Mesendoderm (in vitro differentiated cells): ENCODE data around the gene DERL3.

ENCODE experiments used
- DNase-seq: peaks from one replicate; pipeline ENCODE4 v3.0.0; 2013
- H2AK5ac ChIP-seq: 2 replicates; pipeline ENCODE4 v1.6.1; 2013; ENCODE audit warnings: low read length, inconsistent platforms
- H2BK120ac ChIP-seq: 2 replicates; pipeline ENCODE4 v1.6.1; 2013; ENCODE audit warnings: low read depth, mild to moderate bottlenecking, low read length, moderate library complexity, mixed read lengths
- H2BK15ac ChIP-seq: replicated peaks from 2 replicates; pipeline ENCODE4 v1.6.1; 2013; ENCODE audit warnings: low read depth, mild to moderate bottlenecking, moderate library complexity
- H2BK5ac ChIP-seq: 2 replicates; pipeline ENCODE4 v1.6.1; 2013; ENCODE audit warnings: low read length, inconsistent platforms
- H3K18ac ChIP-seq: 2 replicates; pipeline ENCODE4 v1.6.1; 2013; ENCODE audit warnings: mild to moderate bottlenecking, low read length, mixed read lengths
- H3K23ac ChIP-seq: one replicate; pipeline ENCODE4 v1.6.1; 2013; ENCODE audit warnings: low read length
- H3K27ac ChIP-seq: 2 replicates; pipeline ENCODE4 v1.5.1; 2013; ENCODE audit warnings: low read depth, mild to moderate bottlenecking, inconsistent platforms, low read length, moderate library complexity
- H3K27me3 ChIP-seq: 2 replicates; pipeline ENCODE4 v1.6.1; 2013; ENCODE audit warnings: low read length, control low read depth, mild to moderate bottlenecking, inconsistent platforms; ENCODE audit not compliant: insufficient read depth, poor library complexity
- H3K36me3 ChIP-seq: 2 replicates; pipeline ENCODE4 v1.6.1; 2013; ENCODE audit warnings: low read length, inconsistent platforms; ENCODE audit not compliant: control insufficient read depth, insufficient read depth
- H3K4ac ChIP-seq: one replicate; pipeline ENCODE4 v1.6.1; 2013; ENCODE audit warnings: low read depth, mild to moderate bottlenecking, low read length, moderate library complexity
- H3K4me1 ChIP-seq: 2 replicates; pipeline ENCODE4 v1.6.1; 2013; ENCODE audit warnings: low read depth, low read length, inconsistent platforms; ENCODE audit not compliant: control insufficient read depth
- H3K4me2 ChIP-seq: 2 replicates; pipeline ENCODE4 v1.6.1; 2013; ENCODE audit warnings: low read length
- H3K4me3 ChIP-seq: 2 replicates; pipeline ENCODE4 v1.5.1; 2013; ENCODE audit warnings: mild to moderate bottlenecking, low read length
- H3K56ac ChIP-seq: one replicate; pipeline ENCODE4 v1.6.1; 2013; ENCODE audit warnings: low read length
- H3K79me1 ChIP-seq: 2 replicates; pipeline ENCODE4 v1.6.1; 2013; ENCODE audit warnings: low read length, inconsistent platforms
- H3K79me2 ChIP-seq: 2 replicates; pipeline ENCODE4 v1.6.1; 2013; ENCODE audit warnings: mild to moderate bottlenecking, low read length; ENCODE audit not compliant: control insufficient read depth, insufficient read depth
- H3K9ac ChIP-seq: 2 replicates; pipeline ENCODE4 v1.6.1; 2013; ENCODE audit warnings: low read length, inconsistent platforms
- H4K5ac ChIP-seq: one replicate; pipeline ENCODE4 v1.6.1; 2013; ENCODE audit warnings: low read length
- H4K8ac ChIP-seq: one replicate; pipeline ENCODE4 v1.6.1; 2013; ENCODE audit warnings: low read depth, mild to moderate bottlenecking, control low read depth, low read length, moderate library complexity
- WGBS: extraction: QIAGEN DNeasy Blood & Tissue Kit; methylation state at CpG from one replicate; pipeline ENCODE4 v1.1.7; 2013; ENCODE audit warnings: low lambda C conversion rate, missing lambda C conversion rate; ENCODE audit not compliant: insufficient coverage; ENCODE audit errors: extremely low coverage; 5-methylcytosine and 5-hydroxymethylcytosine counted together

The DERL3 gene

DNA sequence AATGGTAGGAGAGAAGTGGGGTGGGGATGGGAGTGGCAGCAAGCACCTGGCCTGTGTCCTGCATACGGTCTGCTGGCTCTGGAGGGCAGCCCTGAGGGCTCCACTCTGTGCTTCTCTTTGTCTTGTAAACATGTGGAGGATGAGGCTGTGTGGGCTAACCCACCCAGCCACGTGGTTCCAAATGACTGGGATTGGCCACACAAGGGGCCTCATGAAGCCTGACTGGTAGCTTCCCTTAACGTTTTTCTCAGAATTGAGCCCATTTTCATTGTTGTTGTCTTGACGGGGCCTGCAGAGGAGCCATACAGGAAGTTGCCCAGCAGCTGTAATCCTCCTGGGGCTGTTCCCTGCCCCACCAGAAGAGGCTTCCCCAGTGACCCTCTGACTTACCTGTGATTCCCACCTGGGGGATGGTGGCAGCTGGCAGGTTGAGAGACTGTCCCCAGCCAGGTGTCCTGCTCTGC is 18.0 kb downstream of the DERL3 start:
- Histone ChIP-seq H3K79me2 (no peaks in the 10 kb centered on the region), H4K5ac (no peak overlapping the region), H3K56ac (no peak overlapping the region), H3K18ac (no peak overlapping the region), H4K8ac (no peak overlapping the region), H3K9ac (no peak overlapping the region), H3K4me1 (no peaks in the 10 kb centered on the region), H3K36me3 (peaks cover 27% of the 10 kb centered on the region), H3K23ac (no peak overlapping the region), H2AK5ac (no peak overlapping the region), H2BK120ac (no peak overlapping the region), H3K4ac (no peak overlapping the region), H3K27me3 (no peaks in the 10 kb centered on the region), H3K4me2 (no peak overlapping the region), H3K79me1 (no peaks in the 10 kb centered on the region), H2BK5ac (no peak overlapping the region), H2BK15ac (no peak overlapping the region), H3K27ac (no peak overlapping the region), H3K4me3 (no peak overlapping the region)
- no CpG with 5 or more reads among the region's 4 CpGs for whole genome bisulfite sequencing
- DNase-seq, result no peak

DNA sequence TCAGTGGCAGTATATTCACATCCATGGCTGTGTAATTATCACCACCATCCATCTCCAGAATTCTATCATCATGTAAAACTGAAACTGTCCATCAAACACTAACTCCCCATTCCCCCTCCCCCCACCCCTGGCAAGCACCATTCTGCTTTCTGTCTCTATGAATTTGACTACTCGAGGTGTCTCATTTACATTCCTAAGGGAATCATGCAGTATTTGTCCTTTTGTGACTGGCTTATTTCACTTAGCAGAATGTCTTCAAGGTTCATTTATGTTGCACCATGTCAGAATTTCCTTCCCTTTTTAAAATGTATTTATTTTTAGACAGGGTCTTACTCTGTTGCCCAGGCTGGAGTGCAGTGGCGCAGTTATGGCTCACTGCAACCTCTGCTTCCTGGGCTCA is 20.3 kb downstream of the DERL3 start:
- H2BK15ac ChIP-seq, result no peak overlapping the region
- H3K4me1 ChIP-seq, result no peaks in the 10 kb centered on the region
- H2BK5ac ChIP-seq, result no peak overlapping the region
- peaks cover 21% of the 10 kb centered on the region for H3K36me3 ChIP-seq
- no peak overlapping the region for H3K56ac ChIP-seq
- H3K4me2 ChIP-seq, result no peak overlapping the region
- H3K27me3 ChIP-seq, result no peaks in the 10 kb centered on the region
- no peak overlapping the region for H4K5ac ChIP-seq
- H3K4ac ChIP-seq, result no peak overlapping the region
- no peaks in the 10 kb centered on the region for H3K79me1 ChIP-seq
- no peak for DNase-seq
- no peaks in the 10 kb centered on the region for H3K79me2 ChIP-seq
- no CpG with 5 or more reads among the region's 2 CpGs for WGBS
- H2AK5ac ChIP-seq, result no peak overlapping the region
- no peak overlapping the region for H3K23ac ChIP-seq
- H2BK120ac ChIP-seq, result no peak overlapping the region
- H3K4me3 ChIP-seq, result no peak overlapping the region
- H3K18ac ChIP-seq, result no peak overlapping the region
- H4K8ac ChIP-seq, result no peak overlapping the region
- H3K9ac ChIP-seq, result no peak overlapping the region
- H3K27ac ChIP-seq, result no peak overlapping the region

DNA sequence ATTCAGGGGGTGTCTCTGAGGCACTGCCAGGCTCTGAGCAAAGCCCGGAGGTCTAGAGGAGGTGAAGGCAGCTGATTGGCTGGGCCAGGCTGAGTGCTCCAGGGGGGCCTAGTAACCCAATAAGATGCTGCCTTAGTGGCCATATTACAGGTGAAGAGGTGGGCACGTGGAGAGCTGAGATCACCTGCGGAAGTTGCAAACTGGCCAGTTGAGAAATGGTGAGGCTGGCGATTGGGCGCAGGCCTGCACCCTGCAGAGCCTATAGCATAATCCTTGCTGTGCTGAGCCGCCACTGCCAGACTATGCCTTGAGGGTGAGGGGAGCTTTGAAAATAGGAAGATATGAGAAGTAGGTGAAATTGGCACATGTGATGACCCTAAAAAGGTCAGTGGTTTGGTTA is 21.7 kb downstream of the DERL3 start:
- Histone ChIP-seq H3K18ac (no peak overlapping the region), H2BK120ac (no peak overlapping the region), H3K4me3 (no peak overlapping the region), H4K5ac (no peak overlapping the region), H3K9ac (no peak overlapping the region), H3K4me2 (no peak overlapping the region), H2AK5ac (no peak overlapping the region), H2BK5ac (no peak overlapping the region), H3K4me1 (no peaks in the 10 kb centered on the region), H3K27me3 (no peaks in the 10 kb centered on the region), H3K23ac (no peak overlapping the region), H3K4ac (no peak overlapping the region), H3K27ac (no peak overlapping the region), H4K8ac (no peak overlapping the region), H3K56ac (no peak overlapping the region), H3K79me1 (no peaks in the 10 kb centered on the region), H3K79me2 (no peaks in the 10 kb centered on the region), H3K36me3 (peaks cover 19% of the 10 kb centered on the region), H2BK15ac (no peak overlapping the region)
- DNase-seq, result no peak
- no CpG with 5 or more reads among the region's 6 CpGs for WGBS

DNA sequence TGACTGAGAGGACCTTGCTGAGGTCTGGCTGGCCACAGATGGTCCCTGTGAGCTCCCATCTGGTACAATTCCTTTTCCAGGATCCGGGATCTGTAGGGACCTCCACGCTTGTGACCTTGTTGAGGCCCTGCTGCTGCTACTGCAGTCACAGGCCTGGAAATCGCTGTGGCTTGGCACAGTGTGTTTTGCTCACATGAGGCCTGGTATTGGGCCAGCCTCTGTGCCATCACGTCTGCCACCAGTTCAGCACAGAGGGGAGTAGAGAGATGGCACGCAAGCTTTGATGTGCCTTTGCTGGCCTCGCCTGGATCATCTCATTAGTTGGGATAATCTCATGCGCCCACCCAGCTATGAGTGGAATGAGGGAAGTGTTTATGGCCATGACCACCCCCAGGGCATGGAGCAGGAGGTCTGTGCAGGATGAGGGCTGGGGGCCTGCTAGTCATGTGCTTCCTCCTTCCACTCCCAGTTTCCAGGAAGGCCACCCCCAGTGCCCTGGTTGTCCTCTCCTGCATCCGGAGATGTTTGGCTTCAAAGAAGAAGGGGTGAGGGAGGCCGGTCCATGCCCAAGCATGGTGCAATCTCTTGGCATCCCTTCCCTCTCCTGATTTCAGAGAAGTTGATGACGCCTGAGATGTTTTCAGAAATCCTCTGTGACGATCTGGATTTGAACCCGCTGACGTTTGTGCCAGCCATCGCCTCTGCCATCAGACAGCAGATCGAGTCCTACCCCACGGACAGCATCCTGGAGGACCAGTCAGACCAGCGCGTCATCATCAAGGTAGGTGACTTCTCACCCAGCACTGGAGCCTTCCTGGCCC is 22.4 kb downstream of the DERL3 start:
- no peaks in the 10 kb centered on the region for H3K4me1 ChIP-seq
- H4K5ac ChIP-seq, result no peak overlapping the region
- no peaks in the 10 kb centered on the region for H3K79me1 ChIP-seq
- peaks cover 19% of the 10 kb centered on the region for H3K36me3 ChIP-seq
- no peak overlapping the region for H3K9ac ChIP-seq
- no peak overlapping the region for H3K4ac ChIP-seq
- no CpG with 5 or more reads among the region's 18 CpGs for WGBS
- no peak overlapping the region for H2BK15ac ChIP-seq
- no peak overlapping the region for H2BK5ac ChIP-seq
- DNase-seq, result no peak
- no peak overlapping the region for H3K23ac ChIP-seq
- no peak overlapping the region for H3K56ac ChIP-seq
- H3K4me3 ChIP-seq, result no peak overlapping the region
- H3K4me2 ChIP-seq, result no peak overlapping the region
- no peaks in the 10 kb centered on the region for H3K79me2 ChIP-seq
- H4K8ac ChIP-seq, result no peak overlapping the region
- no peak overlapping the region for H3K18ac ChIP-seq
- H3K27ac ChIP-seq, result no peak overlapping the region
- H3K27me3 ChIP-seq, result no peaks in the 10 kb centered on the region
- H2BK120ac ChIP-seq, result no peak overlapping the region
- no peak overlapping the region for H2AK5ac ChIP-seq

DNA sequence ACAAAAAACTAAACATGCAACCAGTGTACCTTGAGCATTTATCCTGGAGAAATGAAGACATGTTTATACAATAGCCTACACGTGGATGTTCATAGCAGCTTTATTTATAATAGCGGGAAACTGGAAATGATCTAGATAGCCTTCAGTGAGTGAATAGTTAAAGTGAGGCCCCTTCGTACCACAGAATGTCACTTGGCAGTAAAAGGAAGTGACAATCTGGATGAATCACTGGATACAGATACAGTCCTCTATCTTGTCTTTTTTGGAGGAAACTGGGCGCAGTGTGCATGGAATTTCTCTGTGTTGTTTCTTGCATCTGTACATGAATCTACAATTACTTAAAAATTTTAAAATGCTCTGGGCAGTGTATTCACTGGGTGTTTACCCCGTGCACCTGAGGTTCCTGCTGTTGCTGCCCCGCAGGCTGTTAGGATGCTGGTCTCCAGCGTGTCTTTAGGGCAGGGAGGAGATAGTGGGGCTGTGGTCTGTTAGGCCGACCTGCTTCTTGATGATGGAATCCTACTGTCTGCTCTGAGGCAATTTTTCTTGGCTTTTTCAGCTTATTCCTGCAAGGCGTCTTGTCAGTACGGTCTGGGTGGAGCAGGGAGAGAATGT is 23.2 kb downstream of the DERL3 start:
- no peak overlapping the region for H3K9ac ChIP-seq
- H3K27ac ChIP-seq, result no peak overlapping the region
- H3K4me3 ChIP-seq, result no peak overlapping the region
- H4K8ac ChIP-seq, result no peak overlapping the region
- no peaks in the 10 kb centered on the region for H3K79me1 ChIP-seq
- no peak overlapping the region for H3K4me2 ChIP-seq
- H3K79me2 ChIP-seq, result no peaks in the 10 kb centered on the region
- no peak overlapping the region for H2BK15ac ChIP-seq
- H3K18ac ChIP-seq, result no peak overlapping the region
- H2BK5ac ChIP-seq, result no peak overlapping the region
- H3K23ac ChIP-seq, result no peak overlapping the region
- H3K27me3 ChIP-seq, result no peaks in the 10 kb centered on the region
- no CpG with 5 or more reads among the region's 10 CpGs for WGBS
- no peak for DNase-seq
- H3K4me1 ChIP-seq, result no peaks in the 10 kb centered on the region
- peaks cover 16% of the 10 kb centered on the region for H3K36me3 ChIP-seq
- H3K4ac ChIP-seq, result no peak overlapping the region
- no peak overlapping the region for H4K5ac ChIP-seq
- no peak overlapping the region for H2AK5ac ChIP-seq
- no peak overlapping the region for H2BK120ac ChIP-seq
- H3K56ac ChIP-seq, result no peak overlapping the region
